MCF 10A (cell line): Measurements from ENCODE around the gene CAMTA1. TPM values are rescaled to one million over a fixed set of nuclear protein-coding genes. Genes with fewer than 3 reads are reported as not detected.

ENCODE experiments used
- BruUV-seq: library from RNA; stranded (reverse); fragments of 400-500 nt; replicated peaks from 2 replicates; lab custom pipeline; 2021; lab: Mats Ljungman, UMichigan
- CTCF ChIA-PET: fragments of 300-600 bp; sonication (Branson Sonifier 250); formaldehyde crosslinking; extraction: SDS; loops from one replicate; lab custom pipeline; 2021; ENCODE audit warnings: antibody characterized with exemption, inconsistent platforms; lab: Yijun Ruan, JAX
- POLR2A ChIA-PET: fragments of 300-600, 350-650 bp; sonication (Branson Sonifier 250); formaldehyde crosslinking; extraction: SDS; loops from one replicate; lab custom pipeline; 2020; ENCODE audit warnings: antibody characterized with exemption, inconsistent platforms; lab: Yijun Ruan, JAX
- DNase-seq: peaks from one replicate; pipeline ENCODE4 v3.0.0-alpha.2; 2018; ENCODE audit not compliant: unreplicated experiment
- H3K27ac Mint-ChIP-seq: one replicate; pipeline ENCODE4 v1.8.0; 2022; ENCODE audit warnings: mild to moderate bottlenecking, low read depth, mixed read lengths; ENCODE audit not compliant: unreplicated experiment
- H3K27me3 Mint-ChIP-seq: one replicate; pipeline ENCODE4 v1.8.0; 2022; ENCODE audit warnings: mixed read lengths; ENCODE audit not compliant: insufficient read depth, unreplicated experiment
- H3K36me3 Mint-ChIP-seq: one replicate; pipeline ENCODE4 v1.8.0; 2022; ENCODE audit warnings: mild to moderate bottlenecking, moderate library complexity, mixed read lengths; ENCODE audit not compliant: insufficient read depth, unreplicated experiment
- H3K4me1 Mint-ChIP-seq: one replicate; pipeline ENCODE4 v1.8.0; 2022; ENCODE audit warnings: mixed read lengths; ENCODE audit not compliant: insufficient read depth, unreplicated experiment
- H3K4me3 Mint-ChIP-seq: one replicate; pipeline ENCODE4 v1.8.0; 2022; ENCODE audit warnings: mild to moderate bottlenecking, moderate library complexity, mixed read lengths; ENCODE audit not compliant: unreplicated experiment
- H3K9me3 Mint-ChIP-seq: one replicate; pipeline ENCODE4 v1.8.0; 2022; ENCODE audit warnings: mixed read lengths; ENCODE audit not compliant: unreplicated experiment
- CTCF ChIP-seq: fragments of 200-600 bp; IDR thresholded peaks from one replicate; pipeline ENCODE4 v1.8.0; 2022; ENCODE audit warnings: antibody characterized with exemption, mild to moderate bottlenecking; ENCODE audit not compliant: unreplicated experiment
- intact Hi-C: fragments of 100-400 bp; cut with micrococcal nuclease; formaldehyde crosslinking; loops from 2 replicates; pipeline ENCODE4 v1.14.1; 2022
- total RNA-seq: library from RNA; stranded (reverse); gene quantifications from 2 replicates; pipeline ENCODE4 v1.2.3, GENCODE V29; 2022

CAMTA1 gene
- total RNA-seq, 1 experiment from 2014 or later, result 74.1 TPM

- Mint-ChIP-seq H3K9me3 (peaks cover 17% of the 10 kb centered on the region), H3K4me1 (no peaks in the 10 kb centered on the region), H3K27me3 (no peaks in the 10 kb centered on the region), H3K27ac (no peak overlapping the region), H3K4me3 (no peak overlapping the region), H3K36me3 (peaks cover 6% of the 10 kb centered on the region)
- no TSS peak for BruUV-seq
- TF ChIP-seq CTCF, result no peak
- ChIA-PET CTCF (interaction anchor here (0.6 to 0.7 kb wide), 3 partner anchors 42 to 763 kb away, joined by 3 to 4 read pairs (median 3); no protein-coding TSS in a partner anchor), POLR2A (no interaction called here)
- intact Hi-C loops, result no loop called here
- no peak for DNase-seq
Observed at GRCh38 chr1:7393136-7393535, 607.9 kb downstream of the CAMTA1 start.

GRCh38 chr1:7395251-7395650, 610.0 kb downstream of the CAMTA1 start:
- peaks cover 17% of the 10 kb centered on the region for H3K9me3 Mint-ChIP-seq

DNA sequence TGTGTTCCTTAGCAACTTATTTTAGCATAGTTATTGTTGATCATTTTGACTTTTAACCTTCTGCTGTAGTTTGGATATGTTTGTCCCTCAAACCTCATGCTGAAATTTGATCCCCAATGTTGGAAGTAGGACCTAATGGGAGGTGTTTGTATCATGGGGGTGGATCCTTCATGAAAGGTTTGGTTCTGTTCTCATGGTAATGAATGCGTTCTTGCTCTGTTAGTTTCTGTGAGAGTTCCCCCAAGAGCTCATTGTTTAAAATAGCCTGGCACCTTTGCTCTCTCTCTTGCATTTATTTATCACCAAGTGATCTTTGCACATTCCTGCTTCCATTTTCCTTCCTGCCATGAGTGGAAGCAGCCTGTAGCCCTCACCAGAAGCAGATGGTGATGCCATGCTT, 613.7 kb downstream of the CAMTA1 start:
- no peaks in the 10 kb centered on the region for H3K27me3 Mint-ChIP-seq
- peaks cover 17% of the 10 kb centered on the region for H3K9me3 Mint-ChIP-seq
- BruUV-seq, result no TSS peak
- no peak for TF ChIP-seq CTCF
- DNase-seq, result no peak
- no peak overlapping the region for H3K27ac Mint-ChIP-seq
- intact Hi-C loops, result no loop called here
- no peak overlapping the region for H3K4me3 Mint-ChIP-seq
- H3K4me1 Mint-ChIP-seq, result peaks cover 19% of the 10 kb centered on the region
- CTCF ChIA-PET, result interaction anchor here (0.6 to 1.1 kb wide), 3 partner anchors 140 to 329 kb away, joined by 3 read pairs; no protein-coding TSS in a partner anchor
- POLR2A ChIA-PET, result no interaction called here
- peaks cover 6% of the 10 kb centered on the region for H3K36me3 Mint-ChIP-seq

More at GRCh38 chr1:7395251-7395650, 610.0 kb downstream of the CAMTA1 start:
- H3K36me3 Mint-ChIP-seq, result peaks cover 6% of the 10 kb centered on the region
- H3K4me1 Mint-ChIP-seq, result no peaks in the 10 kb centered on the region
- no peak overlapping the region for H3K4me3 Mint-ChIP-seq
- intact Hi-C loops, result no loop called here
- DNase-seq, result no peak
- TF ChIP-seq CTCF, result no peak
- ChIA-PET CTCF (no interaction called here), POLR2A (no interaction called here)
- H3K27me3 Mint-ChIP-seq, result no peaks in the 10 kb centered on the region
- no TSS peak for BruUV-seq
- no peak overlapping the region for H3K27ac Mint-ChIP-seq

GRCh38 chr1:7399514-7400125, 614.4 kb downstream of the CAMTA1 start:
- ChIA-PET CTCF (interaction anchor here (1.1 kb wide), 1 partner anchor 141 kb away, joined by 3 read pairs; no protein-coding TSS in a partner anchor), POLR2A (no interaction called here)
- peaks cover 6% of the 10 kb centered on the region for H3K36me3 Mint-ChIP-seq
- no peak for TF ChIP-seq CTCF
- BruUV-seq, result no TSS peak
- no peak overlapping the region for H3K4me3 Mint-ChIP-seq
- no peak for DNase-seq
- H3K9me3 Mint-ChIP-seq, result peaks cover 17% of the 10 kb centered on the region
- H3K4me1 Mint-ChIP-seq, result peaks cover 19% of the 10 kb centered on the region
- intact Hi-C loops, result loop anchor here (5.0 kb wide), 1 partner anchor 132 kb away; no protein-coding TSS in a partner anchor
- H3K27me3 Mint-ChIP-seq, result no peaks in the 10 kb centered on the region
- peak overlapping the region; percentile 55 for H3K27ac Mint-ChIP-seq
